ENCODE data around the gene AQP11. TPM values are rescaled to one million over a fixed set of nuclear protein-coding genes. Genes with fewer than 3 reads are reported as not detected.

Gene AQP11
- total RNA-seq, 1 experiment from 2014 or later = 2.2 TPM

- POLR2A ChIA-PET (ENCODE audit: unreplicated experiment) = no interaction called here
- Histone ChIP-seq H3K79me2 (ENCODE audit: low read length) (no peaks in the 10 kb centered on the region), H3K9ac (ENCODE audit: low read length) (no peak overlapping the region), H3K27ac (ENCODE audit: low read length) (no peak overlapping the region), H3K36me3 (ENCODE audit: low read depth, low read length) (no peaks in the 10 kb centered on the region), H3K9me3 (ENCODE audit: low read length) (no peaks in the 10 kb centered on the region), H4K20me1 (ENCODE audit: low read length) (no peaks in the 10 kb centered on the region), H3F3A (ENCODE audit: low read length, unreplicated experiment) (no peaks in the 10 kb centered on the region), H3K27me3 (ENCODE audit: low read length) (no peaks in the 10 kb centered on the region), H2AFZ (ENCODE audit: low read length) (no peak overlapping the region), H3K9me2 (replicated peaks; ENCODE audit: low read length) (no peaks in the 10 kb centered on the region), H3K4me3 (ENCODE audit: low read length) (no peak overlapping the region), H3K4me2 (ENCODE audit: low read length) (no peak overlapping the region), H3K4me1 (ENCODE audit: insufficient read depth, low read length) (no peaks in the 10 kb centered on the region)
- BruUV-seq (replicated peaks) = no TSS peak
- TF ChIP-seq EZH2phosphoT487 (IDR thresholded peaks at IDR 0.05; ENCODE audit: borderline replicate concordance, low read length) (no peak), EZH2 (IDR thresholded peaks at IDR 0.05; ENCODE audit: low read length, unreplicated experiment) (no peak), CTCF (conservative IDR thresholded peaks at IDR 0.05; ENCODE audit: low read depth, low read length) (no peak)
- intact Hi-C loops (cut with micrococcal nuclease) = no loop called here
- DNase-seq = no peak
- CTCF ChIA-PET = interaction anchor here (0.7 kb wide), 1 partner anchor 39 kb away, joined by 3 read pairs; no protein-coding TSS in a partner anchor
- ATAC-seq = no peak
Measured at GRCh38 chr11:77654770-77655434, 65.1 kb downstream of the AQP11 start.

- BruUV-seq (replicated peaks) = no TSS peak
- H3K9ac ChIP-seq (ENCODE audit: low read length) = no peak overlapping the region
- DNase-seq (no peak), ATAC-seq (no peak)
- no peaks in the 10 kb centered on the region for H3K9me2 ChIP-seq (replicated peaks; ENCODE audit: low read length)
- no peak overlapping the region for H2AFZ ChIP-seq (ENCODE audit: low read length)
- intact Hi-C loops (cut with micrococcal nuclease) = no loop called here
- no peak overlapping the region for H3K27ac ChIP-seq (ENCODE audit: low read length)
- H3K4me2 ChIP-seq (ENCODE audit: low read length) = no peak overlapping the region
- no peak overlapping the region for H3K4me3 ChIP-seq (ENCODE audit: low read length)
- no peaks in the 10 kb centered on the region for H3K4me1 ChIP-seq (ENCODE audit: insufficient read depth, low read length)
- TF ChIP-seq EZH2phosphoT487 (IDR thresholded peaks at IDR 0.05; ENCODE audit: borderline replicate concordance, low read length) (no peak), CTCF (conservative IDR thresholded peaks at IDR 0.05; ENCODE audit: low read depth, low read length) (no peak), EZH2 (IDR thresholded peaks at IDR 0.05; ENCODE audit: low read length, unreplicated experiment) (no peak)
- no peaks in the 10 kb centered on the region for H3K79me2 ChIP-seq (ENCODE audit: low read length)
- no peaks in the 10 kb centered on the region for H3F3A ChIP-seq (ENCODE audit: low read length, unreplicated experiment)
- no peaks in the 10 kb centered on the region for H4K20me1 ChIP-seq (ENCODE audit: low read length)
- ChIA-PET POLR2A (ENCODE audit: unreplicated experiment) (no interaction called here), CTCF (no interaction called here)
- H3K9me3 ChIP-seq (ENCODE audit: low read length) = no peaks in the 10 kb centered on the region
- H3K27me3 ChIP-seq (ENCODE audit: low read length) = no peaks in the 10 kb centered on the region
- no peaks in the 10 kb centered on the region for H3K36me3 ChIP-seq (ENCODE audit: low read depth, low read length)
Measured at GRCh38 chr11:77656362-77656761, 66.6 kb downstream of the AQP11 start.

- POLR2A ChIA-PET (ENCODE audit: unreplicated experiment) = interaction anchor here (0.6 kb wide), 1 partner anchor 47 kb away, joined by 4 read pairs; no protein-coding TSS in a partner anchor
- CTCF ChIA-PET = no interaction called here
Measured at GRCh38 chr11:77658213-77659013, 68.7 kb downstream of the AQP11 start.

More at GRCh38 chr11:77658213-77659013, 68.7 kb downstream of the AQP11 start:
- no peak for ATAC-seq
- Histone ChIP-seq H3K79me2 (ENCODE audit: low read length) (no peaks in the 10 kb centered on the region), H3K4me2 (ENCODE audit: low read length) (no peak overlapping the region), H2AFZ (ENCODE audit: low read length) (no peak overlapping the region), H3K4me1 (ENCODE audit: insufficient read depth, low read length) (no peaks in the 10 kb centered on the region), H3K36me3 (ENCODE audit: low read depth, low read length) (no peaks in the 10 kb centered on the region), H3K27ac (ENCODE audit: low read length) (no peak overlapping the region), H4K20me1 (ENCODE audit: low read length) (no peaks in the 10 kb centered on the region), H3K4me3 (ENCODE audit: low read length) (no peak overlapping the region), H3K9ac (ENCODE audit: low read length) (no peak overlapping the region), H3K9me3 (ENCODE audit: low read length) (no peaks in the 10 kb centered on the region), H3K27me3 (ENCODE audit: low read length) (no peaks in the 10 kb centered on the region), H3K9me2 (replicated peaks; ENCODE audit: low read length) (no peaks in the 10 kb centered on the region), H3F3A (ENCODE audit: low read length, unreplicated experiment) (no peaks in the 10 kb centered on the region)
- intact Hi-C loops (cut with micrococcal nuclease) = no loop called here
- no peak for DNase-seq
- BruUV-seq (replicated peaks) = no TSS peak
- TF ChIP-seq EZH2 (IDR thresholded peaks at IDR 0.05; ENCODE audit: low read length, unreplicated experiment) (no peak), CTCF (conservative IDR thresholded peaks at IDR 0.05; ENCODE audit: low read depth, low read length) (no peak), EZH2phosphoT487 (IDR thresholded peaks at IDR 0.05; ENCODE audit: borderline replicate concordance, low read length) (no peak)
